Calu3 (cell line): ENCODE measurements around the gene LIF. TPM values are rescaled to one million over a fixed set of nuclear protein-coding genes. Genes with fewer than 3 reads are reported as not detected.
A peak's percentile ranks its signal among the peaks of the same experiment; 100 is the strongest.

Experiments used
- BruUV-seq: library from RNA; stranded (reverse); fragments of 400-500 nt; replicated peaks from 2 replicates; lab custom pipeline; 2021; lab: Mats Ljungman, UMichigan
- CTCF ChIA-PET: fragments of 300-600 bp; sonication (Branson Sonifier 250); formaldehyde crosslinking; loops from one replicate; lab custom pipeline; 2022; ENCODE audit warnings: antibody characterized with exemption; lab: Charles Lee
- DNase-seq: peaks from one replicate; pipeline ENCODE4 v3.0.0; 2022
- H3K27ac Mint-ChIP-seq: one replicate; pipeline ENCODE4 v1.8.0; 2022; ENCODE audit warnings: mixed read lengths; ENCODE audit not compliant: unreplicated experiment
- H3K27me3 Mint-ChIP-seq: one replicate; pipeline ENCODE4 v1.8.0; 2022; ENCODE audit warnings: mixed read lengths; ENCODE audit not compliant: unreplicated experiment
- H3K36me3 Mint-ChIP-seq: one replicate; pipeline ENCODE4 v1.8.0; 2022; ENCODE audit warnings: mild to moderate bottlenecking, moderate library complexity, mixed read lengths; ENCODE audit not compliant: insufficient read depth, unreplicated experiment
- H3K4me1 Mint-ChIP-seq: one replicate; pipeline ENCODE4 v1.8.0; 2022; ENCODE audit warnings: mild to moderate bottlenecking, low read depth, mixed read lengths; ENCODE audit not compliant: unreplicated experiment
- H3K4me3 Mint-ChIP-seq: one replicate; pipeline ENCODE4 v1.8.0; 2022; ENCODE audit warnings: mild to moderate bottlenecking, low read depth, moderate library complexity, mixed read lengths; ENCODE audit not compliant: unreplicated experiment
- H3K9me3 Mint-ChIP-seq: one replicate; pipeline ENCODE4 v1.8.0; 2022; ENCODE audit warnings: low read depth, mixed read lengths; ENCODE audit not compliant: unreplicated experiment
- intact Hi-C: fragments of 100-400 bp; cut with micrococcal nuclease; formaldehyde crosslinking; loops from one replicate; pipeline ENCODE4 v1.10.0; 2022; ENCODE audit not compliant: unreplicated experiment
- total RNA-seq: library from RNA; stranded (reverse); gene quantifications from 2 replicates; pipeline ENCODE4 v1.2.3, GENCODE V29; 2022
- TF ChIP-seq, protein P1 (sequence below): fragments of 200-600 bp; IDR thresholded peaks from one replicate; pipeline ENCODE4 v1.8.0; 2022; ENCODE audit warnings: antibody characterized with exemption; ENCODE audit not compliant: unreplicated experiment

LIF gene
- total RNA-seq, 1 experiment from 2014 or later: 260 TPM

GRCh38 chr22:30279932-30280331 is 33.4 kb upstream of the LIF start:
- no peaks in the 10 kb centered on the region for H3K9me3 Mint-ChIP-seq
- H3K27me3 Mint-ChIP-seq: no peaks in the 10 kb centered on the region
- intact Hi-C loops: loop anchor here (10.0 kb wide), 1 partner anchor 45 kb away; the partner anchor contains the start of gene TBC1D10A
- no peak for DNase-seq
- no peak overlapping the region for H3K27ac Mint-ChIP-seq
- H3K4me3 Mint-ChIP-seq: no peak overlapping the region
- CTCF ChIA-PET: interaction anchor here (0.9 kb wide), 1 partner anchor 10 kb away, joined by 3 read pairs; the partner anchor contains the start of gene CASTOR1
- no TSS peak for BruUV-seq
- TF ChIP-seq, protein P1, sequence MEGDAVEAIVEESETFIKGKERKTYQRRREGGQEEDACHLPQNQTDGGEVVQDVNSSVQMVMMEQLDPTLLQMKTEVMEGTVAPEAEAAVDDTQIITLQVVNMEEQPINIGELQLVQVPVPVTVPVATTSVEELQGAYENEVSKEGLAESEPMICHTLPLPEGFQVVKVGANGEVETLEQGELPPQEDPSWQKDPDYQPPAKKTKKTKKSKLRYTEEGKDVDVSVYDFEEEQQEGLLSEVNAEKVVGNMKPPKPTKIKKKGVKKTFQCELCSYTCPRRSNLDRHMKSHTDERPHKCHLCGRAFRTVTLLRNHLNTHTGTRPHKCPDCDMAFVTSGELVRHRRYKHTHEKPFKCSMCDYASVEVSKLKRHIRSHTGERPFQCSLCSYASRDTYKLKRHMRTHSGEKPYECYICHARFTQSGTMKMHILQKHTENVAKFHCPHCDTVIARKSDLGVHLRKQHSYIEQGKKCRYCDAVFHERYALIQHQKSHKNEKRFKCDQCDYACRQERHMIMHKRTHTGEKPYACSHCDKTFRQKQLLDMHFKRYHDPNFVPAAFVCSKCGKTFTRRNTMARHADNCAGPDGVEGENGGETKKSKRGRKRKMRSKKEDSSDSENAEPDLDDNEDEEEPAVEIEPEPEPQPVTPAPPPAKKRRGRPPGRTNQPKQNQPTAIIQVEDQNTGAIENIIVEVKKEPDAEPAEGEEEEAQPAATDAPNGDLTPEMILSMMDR: no peak
- peaks cover 9% of the 10 kb centered on the region for H3K4me1 Mint-ChIP-seq
- peaks cover 22% of the 10 kb centered on the region for H3K36me3 Mint-ChIP-seq

DNA sequence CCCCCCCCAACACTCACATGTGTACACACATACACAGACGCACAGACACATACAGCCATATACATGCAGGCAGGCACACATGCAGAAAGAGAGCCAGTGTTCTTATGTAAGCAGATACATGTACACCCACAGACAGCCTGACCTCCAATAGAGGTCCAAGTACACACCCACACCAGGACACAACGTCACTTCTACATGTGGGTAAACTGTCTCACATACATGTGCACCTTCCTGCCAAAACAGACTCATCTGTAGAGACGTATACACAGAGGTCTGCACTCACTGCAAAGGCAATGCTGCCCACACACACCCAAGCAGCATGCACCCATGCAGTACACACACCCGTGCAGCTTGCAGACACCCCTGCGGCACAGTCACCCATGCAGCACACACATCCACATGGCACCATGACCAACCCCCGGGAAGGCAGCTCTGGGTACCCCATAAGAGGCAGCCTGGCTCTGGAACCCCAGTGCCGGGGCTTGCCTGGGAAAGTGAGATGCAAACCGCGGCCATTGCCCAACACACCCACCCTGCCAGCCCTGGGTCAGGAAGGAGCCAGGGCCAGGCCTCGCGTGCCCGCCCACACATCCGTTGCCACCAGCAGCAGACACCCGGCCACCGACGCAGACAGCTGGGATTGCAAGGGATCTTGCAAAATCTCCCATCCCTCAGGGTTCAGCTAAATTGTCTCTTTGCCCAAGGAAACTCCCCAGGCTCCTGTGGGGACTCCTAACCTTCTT is 32.7 kb upstream of the LIF start:
- H3K36me3 Mint-ChIP-seq: peaks cover 15% of the 10 kb centered on the region
- DNase-seq: no peak
- no peaks in the 10 kb centered on the region for H3K9me3 Mint-ChIP-seq
- BruUV-seq: no TSS peak
- no peak overlapping the region for H3K4me3 Mint-ChIP-seq
- TF ChIP-seq, protein P1: no peak
- CTCF ChIA-PET: no interaction called here
- no peaks in the 10 kb centered on the region for H3K27me3 Mint-ChIP-seq
- intact Hi-C loops: loop anchor here (10.0 kb wide), 1 partner anchor 46 kb away; the partner anchor contains the start of gene TBC1D10A
- H3K27ac Mint-ChIP-seq: no peak overlapping the region
- H3K4me1 Mint-ChIP-seq: peaks cover 9% of the 10 kb centered on the region

- Mint-ChIP-seq H3K27me3 (no peaks in the 10 kb centered on the region), H3K9me3 (no peaks in the 10 kb centered on the region), H3K4me3 (no peak overlapping the region), H3K27ac (peak overlapping the region; percentile 12), H3K4me1 (peaks cover 9% of the 10 kb centered on the region), H3K36me3 (peaks cover 5% of the 10 kb centered on the region)
- CTCF ChIA-PET: interaction anchor here (0.6 to 1.2 kb wide), 4 partner anchors 10 to 148 kb away, joined by 3 to 5 read pairs (median 4); no protein-coding TSS in a partner anchor
- DNase-seq: no peak
- intact Hi-C loops: loop anchor here (10.0 kb wide), 1 partner anchor 47 kb away; the partner anchor contains the start of gene TBC1D10A
- no TSS peak for BruUV-seq
- TF ChIP-seq, protein P1: no peak
Measured at GRCh38 chr22:30277547-30278344, 31.2 kb upstream of the LIF start.

DNA sequence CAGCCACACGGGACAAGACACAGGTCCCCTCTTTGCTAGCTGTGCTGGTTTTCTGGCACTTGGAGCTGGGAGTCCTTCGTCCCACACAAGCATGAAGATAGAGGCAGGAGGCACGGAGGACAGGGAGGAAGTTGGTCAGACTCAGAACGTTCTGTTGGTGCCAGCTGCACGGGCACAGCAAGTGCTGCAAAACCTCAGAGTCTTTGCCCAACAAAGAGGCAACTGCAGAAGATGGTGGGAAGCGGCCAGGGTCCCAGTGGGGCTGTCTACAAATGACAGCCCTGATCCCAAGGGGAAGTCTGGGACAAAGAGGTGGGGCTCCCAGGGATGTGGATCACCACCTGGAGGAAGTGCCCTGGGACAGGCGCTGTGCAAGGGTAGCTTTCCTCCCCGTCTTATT is 29.5 kb upstream of the LIF start:
- no TSS peak for BruUV-seq
- Mint-ChIP-seq H3K4me1 (peaks cover 9% of the 10 kb centered on the region), H3K27ac (no peak overlapping the region), H3K27me3 (no peaks in the 10 kb centered on the region), H3K4me3 (no peak overlapping the region), H3K36me3 (peaks cover 5% of the 10 kb centered on the region), H3K9me3 (no peaks in the 10 kb centered on the region)
- CTCF ChIA-PET: no interaction called here
- intact Hi-C loops: loop anchor here (10.0 kb wide), 1 partner anchor 49 kb away; the partner anchor contains the start of gene TBC1D10A
- DNase-seq: no peak
- TF ChIP-seq, protein P1: no peak
